Mesothelial cell of epicardium (in vitro differentiated cells): Measurements from ENCODE around the gene MTF1. TPM values are rescaled to one million over a fixed set of nuclear protein-coding genes. Genes with fewer than 3 reads are reported as not detected.

Experiments used
- DNase-seq, 2 experiments: peaks; one replicate each; pipeline ENCODE4 v3.0.0; 2021; ENCODE audit warnings: low spot score in 2 of 2; ENCODE audit not compliant: unreplicated experiment in 2 of 2
- H3K27ac Mint-ChIP-seq: 2 replicates; pipeline ENCODE4 v1.8.0; 2021; ENCODE audit warnings: mixed read lengths
- H3K27me3 Mint-ChIP-seq: 2 replicates; pipeline ENCODE4 v1.8.0; 2021; ENCODE audit warnings: low read depth, mixed read lengths
- H3K36me3 Mint-ChIP-seq: 2 replicates; pipeline ENCODE4 v1.8.0; 2021; ENCODE audit warnings: mixed read lengths
- H3K4me1 Mint-ChIP-seq: 2 replicates; pipeline ENCODE4 v1.8.0; 2021; ENCODE audit warnings: mixed read lengths
- H3K4me3 Mint-ChIP-seq: 2 replicates; pipeline ENCODE4 v1.8.0; 2021; ENCODE audit warnings: mild to moderate bottlenecking, moderate library complexity, mixed read lengths
- H3K9me3 Mint-ChIP-seq: 2 replicates; pipeline ENCODE4 v1.8.0; 2021; ENCODE audit warnings: mixed read lengths
- total RNA-seq: library from RNA; stranded (reverse); gene quantifications from 3 replicates; pipeline ENCODE4 v1.2.1, GENCODE V29; 2021
- TF ChIP-seq, protein P1 (sequence below): fragments of 200-600 bp; sonication (generic); IDR thresholded peaks from one replicate; pipeline ENCODE4 v1.5.0; 2021; ENCODE audit warnings: antibody characterized with exemption; ENCODE audit not compliant: unreplicated experiment

The MTF1 gene
- total RNA-seq, 1 donor from 2014 or later, result 14.3 TPM

DNA sequence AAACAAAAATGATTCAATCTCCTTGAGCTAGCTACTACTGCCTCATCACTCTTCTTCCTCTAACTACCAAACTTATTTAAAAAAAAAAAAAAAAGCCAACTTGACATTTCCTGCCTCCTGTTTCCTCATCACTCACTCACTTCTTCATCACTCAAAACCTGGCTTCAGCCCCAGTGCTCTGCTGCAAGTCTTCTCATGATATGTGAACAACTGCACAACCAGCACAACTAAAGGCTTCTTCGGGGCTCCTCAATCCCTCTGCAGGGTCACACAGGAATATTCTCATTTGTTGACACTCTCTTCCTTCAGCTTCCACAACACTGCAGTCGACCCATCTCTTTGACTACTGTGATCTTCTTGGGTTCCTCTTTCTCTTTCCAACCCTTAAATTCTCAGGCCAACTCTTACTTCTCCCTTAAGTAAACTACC, 7.6 kb downstream of the MTF1 start:
- Mint-ChIP-seq H3K27me3 (no peaks in the 10 kb centered on the region), H3K36me3 (peaks cover 8% of the 10 kb centered on the region), H3K4me3 (no peak overlapping the region), H3K4me1 (peaks cover 4% of the 10 kb centered on the region), H3K9me3 (no peaks in the 10 kb centered on the region), H3K27ac (no peak overlapping the region)
- DNase-seq, result no peak
- TF ChIP-seq, protein P1, sequence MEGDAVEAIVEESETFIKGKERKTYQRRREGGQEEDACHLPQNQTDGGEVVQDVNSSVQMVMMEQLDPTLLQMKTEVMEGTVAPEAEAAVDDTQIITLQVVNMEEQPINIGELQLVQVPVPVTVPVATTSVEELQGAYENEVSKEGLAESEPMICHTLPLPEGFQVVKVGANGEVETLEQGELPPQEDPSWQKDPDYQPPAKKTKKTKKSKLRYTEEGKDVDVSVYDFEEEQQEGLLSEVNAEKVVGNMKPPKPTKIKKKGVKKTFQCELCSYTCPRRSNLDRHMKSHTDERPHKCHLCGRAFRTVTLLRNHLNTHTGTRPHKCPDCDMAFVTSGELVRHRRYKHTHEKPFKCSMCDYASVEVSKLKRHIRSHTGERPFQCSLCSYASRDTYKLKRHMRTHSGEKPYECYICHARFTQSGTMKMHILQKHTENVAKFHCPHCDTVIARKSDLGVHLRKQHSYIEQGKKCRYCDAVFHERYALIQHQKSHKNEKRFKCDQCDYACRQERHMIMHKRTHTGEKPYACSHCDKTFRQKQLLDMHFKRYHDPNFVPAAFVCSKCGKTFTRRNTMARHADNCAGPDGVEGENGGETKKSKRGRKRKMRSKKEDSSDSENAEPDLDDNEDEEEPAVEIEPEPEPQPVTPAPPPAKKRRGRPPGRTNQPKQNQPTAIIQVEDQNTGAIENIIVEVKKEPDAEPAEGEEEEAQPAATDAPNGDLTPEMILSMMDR, result no peak

DNA sequence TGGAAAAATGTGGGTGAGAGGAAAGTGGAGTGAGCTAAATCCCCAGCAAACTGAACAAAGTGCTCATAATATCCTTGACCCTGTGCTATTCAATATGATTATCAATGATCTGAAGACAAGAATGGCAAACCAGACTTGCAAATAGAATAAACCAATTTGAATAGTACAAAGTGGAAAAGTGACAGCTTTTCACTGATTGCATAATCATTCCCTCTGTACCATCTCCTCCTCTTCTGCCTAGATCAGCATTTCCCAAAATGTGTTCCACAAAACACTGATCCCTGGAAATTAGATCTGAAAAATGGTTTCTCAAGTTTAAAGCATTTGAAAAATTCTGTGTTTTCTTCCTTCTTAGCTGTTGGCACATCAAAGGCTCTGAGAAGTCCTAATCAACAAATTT, 8.1 kb downstream of the MTF1 start:
- TF ChIP-seq, protein P1, result no peak
- Mint-ChIP-seq H3K27me3 (no peaks in the 10 kb centered on the region), H3K27ac (no peak overlapping the region), H3K36me3 (peaks cover 8% of the 10 kb centered on the region), H3K4me1 (peaks cover 4% of the 10 kb centered on the region), H3K4me3 (no peak overlapping the region), H3K9me3 (no peaks in the 10 kb centered on the region)
- DNase-seq, result no peak

GRCh38 chr1:37850352-37850955, 8.9 kb downstream of the MTF1 start:
- Mint-ChIP-seq H3K4me3 (no peak overlapping the region), H3K4me1 (peaks cover 4% of the 10 kb centered on the region), H3K36me3 (peaks cover 8% of the 10 kb centered on the region), H3K9me3 (no peaks in the 10 kb centered on the region), H3K27ac (no peak overlapping the region), H3K27me3 (no peaks in the 10 kb centered on the region)
- TF ChIP-seq, protein P1, result no peak
- DNase-seq, result no peak

GRCh38 chr1:37849480-37849879, 9.9 kb downstream of the MTF1 start:
- no peak for DNase-seq
- TF ChIP-seq, protein P1, result no peak
- peaks cover 2% of the 10 kb centered on the region for H3K4me1 Mint-ChIP-seq
- no peak overlapping the region for H3K4me3 Mint-ChIP-seq
- no peaks in the 10 kb centered on the region for H3K9me3 Mint-ChIP-seq
- no peaks in the 10 kb centered on the region for H3K27me3 Mint-ChIP-seq
- no peak overlapping the region for H3K27ac Mint-ChIP-seq
- H3K36me3 Mint-ChIP-seq, result peaks cover 8% of the 10 kb centered on the region

GRCh38 chr1:37846647-37847339, 12.6 kb downstream of the MTF1 start:
- Mint-ChIP-seq H3K4me3 (no peak overlapping the region), H3K27ac (no peak overlapping the region), H3K9me3 (no peaks in the 10 kb centered on the region), H3K4me1 (no peaks in the 10 kb centered on the region), H3K27me3 (no peaks in the 10 kb centered on the region), H3K36me3 (peaks cover 2% of the 10 kb centered on the region)
- DNase-seq, result no peak
- TF ChIP-seq, protein P1, result no peak
